ENCODE measurements around the gene CLEC9A. TPM values are rescaled to one million over a fixed set of nuclear protein-coding genes. Genes with fewer than 3 reads are reported as not detected.

The CLEC9A gene
- total and polyA plus RNA-seq, 2 donors (not counting 1 experiment from before 2014, with no cell fraction given): not detected

GRCh38 chr12:10097521-10097920, 67.0 kb downstream of the CLEC9A start:
- CTCF ChIA-PET: no interaction called here
- no peak for TF ChIP-seq EZH2 (IDR thresholded peaks at IDR 0.05; ENCODE audit: borderline replicate concordance, insufficient read depth, low read depth, low read length, poor library complexity, severe bottlenecking)
- no peak for TF ChIP-seq CTCF (IDR thresholded peaks at IDR 0.05)
- POLR2A ChIA-PET: no interaction called here

GRCh38 chr12:10098791-10099190, 68.3 kb downstream of the CLEC9A start, which contains the start of gene CLEC1A:
TSS of gene CLEC1A (minus strand) at chr12:10098985. CDS start at chr12:10098922, 63 bp downstream.
- Histone ChIP-seq H3K4me2 (replicated peaks; ENCODE audit: low read depth, low read length, poor library complexity, severe bottlenecking) (no peak within 1 kb of the TSS), H3K79me2 (ENCODE audit: control insufficient read depth, insufficient read depth, low read length) (no peaks in the 10 kb centered on the region), H3K27me3 (replicated peaks in 1 of 4; ENCODE audit: control extremely low read depth in 1 of 4, control insufficient read depth in 3 of 4, insufficient read depth in 4 of 4, low read length in 3 of 4) (peaks cover 0 to 16% (median 0%) of the 10 kb centered on the region in 4 experiments), H3K4me3 (ENCODE audit: control extremely low read depth in 1 of 5, extremely low read depth in 1 of 5, insufficient read depth in 1 of 5, low read depth in 2 of 5, low read length in 4 of 5) (no peak within 1 kb of the TSS), H2AFZ (ENCODE audit: insufficient read depth, low read depth, low read length, poor library complexity, severe bottlenecking) (no peak within 1 kb of the TSS), H3K4me1 (ENCODE audit: control insufficient read depth in 2 of 2, insufficient read depth in 2 of 2, low read length in 2 of 2) (no peaks in the 10 kb centered on the region), H4K20me1 (ENCODE audit: control insufficient read depth, insufficient read depth, low read length, poor library complexity, severe bottlenecking) (no peaks in the 10 kb centered on the region), H3K27ac (ENCODE audit: low read length in 2 of 2) (no peak within 1 kb of the TSS), H3K36me3 (replicated peaks in 1 of 2; ENCODE audit: control extremely low read depth in 1 of 2, control insufficient read depth in 1 of 2, extremely low read depth in 1 of 2, insufficient read depth in 2 of 2, low read length in 1 of 2) (no peaks in the 10 kb centered on the region), H3K9ac (ENCODE audit: low read length) (no peak within 1 kb of the TSS), H3K9me3 (ENCODE audit: control extremely low read depth in 1 of 3, control insufficient read depth in 2 of 3, insufficient read depth in 1 of 3, low read length in 2 of 3) (no peaks in the 10 kb centered on the region)
- CTCF ChIA-PET: no interaction called here
- no peak for DNase-seq
- no peak within 1 kb of the TSS for H3K27ac Mint-ChIP-seq
- POLR2A ChIA-PET: no interaction called here
- no peak for TF ChIP-seq EZH2 (IDR thresholded peaks at IDR 0.05; ENCODE audit: borderline replicate concordance, insufficient read depth, low read depth, low read length, poor library complexity, severe bottlenecking)
- TF ChIP-seq CTCF (IDR thresholded peaks at IDR 0.05): no peak
- H3K27me3 Mint-ChIP-seq: peaks cover 35% of the 10 kb centered on the region
- intact Hi-C loops (cut with micrococcal nuclease): no loop called here
- no peak for ATAC-seq (ENCODE audit: low read depth)
- no peak within 1 kb of the TSS for H3K4me3 Mint-ChIP-seq
- no peaks in the 10 kb centered on the region for H3K4me1 Mint-ChIP-seq
- WGBS (ENCODE audit: insufficient coverage): 96% methylated on average over 9 of the region's 10 CpGs
- H3K9me3 Mint-ChIP-seq (ENCODE audit: insufficient read depth): no peaks in the 10 kb centered on the region

More at GRCh38 chr12:10097521-10097920, 67.0 kb downstream of the CLEC9A start:
- no peaks in the 10 kb centered on the region for H3K9me3 ChIP-seq (ENCODE audit: control extremely low read depth in 1 of 3, control insufficient read depth in 2 of 3, insufficient read depth in 1 of 3, low read length in 2 of 3)
- no peak overlapping the region for H3K27ac Mint-ChIP-seq
- no peaks in the 10 kb centered on the region for H3K4me1 ChIP-seq (ENCODE audit: control insufficient read depth in 2 of 2, insufficient read depth in 2 of 2, low read length in 2 of 2)
- no peaks in the 10 kb centered on the region for H3K4me1 Mint-ChIP-seq
- H3K27ac ChIP-seq (ENCODE audit: low read length in 2 of 2): no peak overlapping the region
- no CpG with 5 or more reads among the region's 3 CpGs for WGBS (ENCODE audit: insufficient coverage)
- no peak overlapping the region for H3K4me2 ChIP-seq (replicated peaks; ENCODE audit: low read depth, low read length, poor library complexity, severe bottlenecking)
- no peaks in the 10 kb centered on the region for H3K36me3 ChIP-seq (replicated peaks in 1 of 2; ENCODE audit: control extremely low read depth in 1 of 2, control insufficient read depth in 1 of 2, extremely low read depth in 1 of 2, insufficient read depth in 2 of 2, low read length in 1 of 2)
- ATAC-seq (ENCODE audit: low read depth) (no peak), DNase-seq (no peak)
- no peaks in the 10 kb centered on the region for H4K20me1 ChIP-seq (ENCODE audit: control insufficient read depth, insufficient read depth, low read length, poor library complexity, severe bottlenecking)
- H3K4me3 ChIP-seq (ENCODE audit: control extremely low read depth in 1 of 5, extremely low read depth in 1 of 5, insufficient read depth in 1 of 5, low read depth in 2 of 5, low read length in 4 of 5): no peak overlapping the region
- H3K4me3 Mint-ChIP-seq: no peak overlapping the region
- H3K79me2 ChIP-seq (ENCODE audit: control insufficient read depth, insufficient read depth, low read length): no peaks in the 10 kb centered on the region
- no peak overlapping the region for H3K9ac ChIP-seq (ENCODE audit: low read length)
- no peaks in the 10 kb centered on the region for H3K9me3 Mint-ChIP-seq (ENCODE audit: insufficient read depth)
- intact Hi-C loops (cut with micrococcal nuclease): no loop called here
- no peak overlapping the region for H2AFZ ChIP-seq (ENCODE audit: insufficient read depth, low read depth, low read length, poor library complexity, severe bottlenecking)
- H3K27me3 ChIP-seq (replicated peaks in 1 of 4; ENCODE audit: control extremely low read depth in 1 of 4, control insufficient read depth in 3 of 4, insufficient read depth in 4 of 4, low read length in 3 of 4): peaks cover 0 to 16% (median 0%) of the 10 kb centered on the region in 4 experiments
- peaks cover 23% of the 10 kb centered on the region for H3K27me3 Mint-ChIP-seq

All from B cell (primary cell).